GM21528 (cell line): ENCODE measurements around the gene FCGR1A.
A peak's percentile ranks its signal among the peaks of the same experiment; 100 is the strongest.

ENCODE experiments used
- ATAC-seq: cut with Tn5 transposase; IDR thresholded peaks from one replicate; pipeline ENCODE4 v1.9.1; 2021; ENCODE audit warnings: mild to moderate bottlenecking, moderate library complexity; ENCODE audit not compliant: unreplicated experiment, low FRiP score

Gene FCGR1A

DNA sequence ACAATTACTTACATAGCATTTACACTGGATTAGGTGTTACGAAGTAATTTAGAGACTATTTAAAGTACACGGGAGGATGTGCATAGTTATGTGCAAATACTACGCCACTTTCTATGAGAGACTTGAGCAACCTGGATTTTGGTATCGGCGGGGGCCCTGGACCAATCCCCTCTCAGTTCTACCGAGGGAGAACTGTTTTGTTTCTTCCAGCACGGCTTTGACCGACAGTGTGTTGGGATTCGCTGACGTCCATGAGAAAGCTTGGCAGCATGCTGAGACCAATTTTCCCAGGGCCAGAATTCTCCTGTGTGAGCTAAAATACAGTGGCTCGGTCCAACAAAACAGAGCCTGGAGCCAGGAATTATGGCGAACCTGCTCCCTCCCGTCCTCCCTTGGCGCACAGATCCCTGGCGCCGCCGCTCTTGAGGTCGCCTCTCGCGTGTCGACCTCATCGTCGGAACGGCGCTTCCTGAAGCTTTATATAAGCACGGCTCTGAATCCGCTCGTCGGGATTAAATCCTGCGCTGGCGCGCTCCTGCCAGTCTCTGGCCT, 49.3 kb downstream of the FCGR1A start:
- peak; percentile 14 for ATAC-seq

GRCh38 chr1:149832316-149833126, 50.0 kb downstream of the FCGR1A start:
- ATAC-seq: peak; percentile 71

DNA sequence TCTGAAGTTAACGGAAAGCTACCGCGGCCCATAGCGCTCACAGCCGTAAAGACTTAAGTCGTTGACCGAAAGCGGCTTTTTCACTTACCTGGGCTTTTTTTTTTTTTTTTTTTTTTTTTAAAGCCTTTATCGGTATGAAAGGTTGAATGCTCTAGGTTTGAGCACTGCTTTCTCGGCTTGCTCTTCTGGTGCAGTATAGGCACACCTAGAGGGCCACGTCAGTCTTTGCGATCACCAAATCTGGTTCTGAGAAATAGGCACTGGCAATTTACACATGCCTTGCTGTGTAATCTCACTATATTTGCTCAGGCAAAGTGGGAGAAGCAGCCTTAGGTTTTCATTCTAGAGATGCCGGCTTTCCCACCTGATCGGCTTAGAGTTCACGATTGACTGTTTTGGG, 50.6 kb downstream of the FCGR1A start:
- peak; percentile 4 for ATAC-seq

DNA sequence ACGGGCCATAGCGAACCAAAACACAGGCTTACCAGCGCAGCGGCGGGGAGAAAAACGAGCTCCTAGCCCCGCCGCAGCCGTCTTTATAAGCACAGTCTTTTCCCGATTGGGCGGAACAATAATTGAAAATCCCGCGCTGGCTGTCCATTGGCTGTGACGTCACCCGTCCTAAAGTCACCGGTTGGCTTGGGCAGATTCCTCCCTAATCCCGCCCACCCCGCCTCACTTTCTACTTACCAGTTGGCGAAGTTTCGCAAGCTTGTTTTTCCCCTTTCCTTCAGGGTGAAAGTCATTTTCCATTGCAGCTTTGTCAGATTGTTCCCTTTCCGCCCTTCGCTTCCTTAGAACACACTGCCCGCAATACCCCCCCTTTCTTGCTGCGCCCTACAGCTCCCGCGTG, 58.7 kb downstream of the FCGR1A start:
- peak; percentile 26 for ATAC-seq
